ENCODE measurements around the gene NUB1.

NUB1 gene

GRCh38 chr7:151392002-151392401 is 50.4 kb downstream of the NUB1 start:
- Mint-ChIP-seq H3K4me1 (peaks cover 45% of the 10 kb centered on the region), H3K9me3 (no peaks in the 10 kb centered on the region), H3K36me3 (ENCODE audit: low read depth) (peaks cover 37% of the 10 kb centered on the region), H3K4me3 (no peak overlapping the region), H3K27me3 (ENCODE audit: low read depth, poor library complexity) (peaks cover 5% of the 10 kb centered on the region), H3K27ac (no peak overlapping the region)
- no peak for TF ChIP-seq CTCF (IDR thresholded peaks at IDR 0.05)
- no peak for DNase-seq

- TF ChIP-seq CTCF (IDR thresholded peaks at IDR 0.05) = no peak
- peaks cover 42% of the 10 kb centered on the region for H3K36me3 Mint-ChIP-seq (ENCODE audit: low read depth)
- H3K27ac Mint-ChIP-seq = no peak overlapping the region
- DNase-seq = no peak
- H3K27me3 Mint-ChIP-seq (ENCODE audit: low read depth, poor library complexity) = peaks cover 5% of the 10 kb centered on the region
- H3K4me1 Mint-ChIP-seq = peaks cover 49% of the 10 kb centered on the region
- H3K9me3 Mint-ChIP-seq = no peaks in the 10 kb centered on the region
- no peak overlapping the region for H3K4me3 Mint-ChIP-seq
Observed at GRCh38 chr7:151392426-151392825, 50.8 kb downstream of the NUB1 start.

- Mint-ChIP-seq H3K9me3 (no peaks in the 10 kb centered on the region), H3K27me3 (ENCODE audit: low read depth, poor library complexity) (peaks cover 5% of the 10 kb centered on the region), H3K27ac (no peak overlapping the region), H3K4me1 (peaks cover 54% of the 10 kb centered on the region), H3K4me3 (no peak overlapping the region), H3K36me3 (ENCODE audit: low read depth) (peaks cover 49% of the 10 kb centered on the region)
- no peak for DNase-seq
- TF ChIP-seq CTCF (IDR thresholded peaks at IDR 0.05) = no peak
Observed at GRCh38 chr7:151393031-151393977, 51.7 kb downstream of the NUB1 start.

GRCh38 chr7:151394076-151395035 is 52.7 kb downstream of the NUB1 start:
- no peak for TF ChIP-seq CTCF (IDR thresholded peaks at IDR 0.05)
- DNase-seq = no peak
- peaks cover 5% of the 10 kb centered on the region for H3K27me3 Mint-ChIP-seq (ENCODE audit: low read depth, poor library complexity)
- peaks cover 49% of the 10 kb centered on the region for H3K36me3 Mint-ChIP-seq (ENCODE audit: low read depth)
- no peaks in the 10 kb centered on the region for H3K9me3 Mint-ChIP-seq
- peaks cover 48% of the 10 kb centered on the region for H3K4me1 Mint-ChIP-seq
- H3K27ac Mint-ChIP-seq = no peak overlapping the region
- no peak overlapping the region for H3K4me3 Mint-ChIP-seq

GRCh38 chr7:151395036-151395367 is 53.4 kb downstream of the NUB1 start:
- Mint-ChIP-seq H3K36me3 (ENCODE audit: low read depth) (peaks cover 48% of the 10 kb centered on the region), H3K9me3 (no peaks in the 10 kb centered on the region), H3K4me3 (no peak overlapping the region), H3K27me3 (ENCODE audit: low read depth, poor library complexity) (peaks cover 5% of the 10 kb centered on the region), H3K4me1 (peaks cover 42% of the 10 kb centered on the region), H3K27ac (no peak overlapping the region)
- no peak for TF ChIP-seq CTCF (IDR thresholded peaks at IDR 0.05)
- DNase-seq = no peak
